Endothelial cell (in vitro differentiated cells): ENCODE data around the gene LRRC75A. TPM values are rescaled to one million over a fixed set of nuclear protein-coding genes. Genes with fewer than 3 reads are reported as not detected.
"Not testable (repeated sequence)": the region's sequence is repeated elsewhere in the genome, so short reads cannot be mapped to it uniquely, and the experiment has no call there.

Source experiments
- DNase-seq: peaks from one replicate; pipeline ENCODE4 v3.0.0; 2021; ENCODE audit warnings: low spot score
- H3K27ac Mint-ChIP-seq: one replicate; pipeline ENCODE4 v1.8.0; 2021; ENCODE audit warnings: mixed read lengths, inconsistent platforms; ENCODE audit not compliant: unreplicated experiment
- H3K27me3 Mint-ChIP-seq: one replicate; pipeline ENCODE4 v1.8.0; 2021; ENCODE audit warnings: mild to moderate bottlenecking, moderate library complexity, mixed read lengths, inconsistent platforms; ENCODE audit not compliant: unreplicated experiment
- H3K36me3 Mint-ChIP-seq: one replicate; pipeline ENCODE4 v1.8.0; 2021; ENCODE audit warnings: mild to moderate bottlenecking, low read depth, mixed read lengths, inconsistent platforms; ENCODE audit not compliant: unreplicated experiment
- H3K4me1 Mint-ChIP-seq: one replicate; pipeline ENCODE4 v1.8.0; 2021; ENCODE audit warnings: mild to moderate bottlenecking, mixed read lengths, inconsistent platforms; ENCODE audit not compliant: unreplicated experiment
- H3K4me3 Mint-ChIP-seq: one replicate; pipeline ENCODE4 v1.8.0; 2021; ENCODE audit warnings: mild to moderate bottlenecking, mixed read lengths, inconsistent platforms; ENCODE audit not compliant: unreplicated experiment
- H3K9me3 Mint-ChIP-seq: one replicate; pipeline ENCODE4 v1.8.0; 2021; ENCODE audit warnings: mixed read lengths, inconsistent platforms; ENCODE audit not compliant: unreplicated experiment
- CTCF ChIP-seq: fragments of 200-600 bp; sonication (generic); IDR thresholded peaks from one replicate; pipeline ENCODE4 v1.5.0; 2021; ENCODE audit warnings: antibody characterized with exemption; ENCODE audit not compliant: unreplicated experiment
- total RNA-seq: library from RNA; stranded (reverse); fragmentation: NEBNext Ultra II Directional; extraction: Animal tissue kit (Norgen Biotek cat#: 25700); gene quantifications from one replicate; pipeline ENCODE4 v1.2.1, GENCODE V29; 2021; ENCODE audit not compliant: unreplicated experiment

LRRC75A gene
- total RNA-seq, 1 donor from 2014 or later, result 0.95 TPM

GRCh38 chr17:16443511-16444257 lies 48.3 kb downstream of the LRRC75A start:
- TF ChIP-seq CTCF, result no peak
- Mint-ChIP-seq H3K27me3 (peaks cover 5% of the 10 kb centered on the region), H3K9me3 (no peaks in the 10 kb centered on the region), H3K27ac (no peak overlapping the region), H3K4me1 (peaks cover 21% of the 10 kb centered on the region), H3K36me3 (peaks cover 19% of the 10 kb centered on the region), H3K4me3 (no peak overlapping the region)
- no peak for DNase-seq

GRCh38 chr17:16442594-16443510 lies 49.1 kb downstream of the LRRC75A start:
- Mint-ChIP-seq H3K27me3 (peaks cover 13% of the 10 kb centered on the region), H3K4me3 (no peak overlapping the region), H3K9me3 (no peaks in the 10 kb centered on the region), H3K4me1 (peaks cover 28% of the 10 kb centered on the region), H3K27ac (no peak overlapping the region), H3K36me3 (peaks cover 20% of the 10 kb centered on the region)
- DNase-seq, result no peak
- no peak for TF ChIP-seq CTCF

DNA sequence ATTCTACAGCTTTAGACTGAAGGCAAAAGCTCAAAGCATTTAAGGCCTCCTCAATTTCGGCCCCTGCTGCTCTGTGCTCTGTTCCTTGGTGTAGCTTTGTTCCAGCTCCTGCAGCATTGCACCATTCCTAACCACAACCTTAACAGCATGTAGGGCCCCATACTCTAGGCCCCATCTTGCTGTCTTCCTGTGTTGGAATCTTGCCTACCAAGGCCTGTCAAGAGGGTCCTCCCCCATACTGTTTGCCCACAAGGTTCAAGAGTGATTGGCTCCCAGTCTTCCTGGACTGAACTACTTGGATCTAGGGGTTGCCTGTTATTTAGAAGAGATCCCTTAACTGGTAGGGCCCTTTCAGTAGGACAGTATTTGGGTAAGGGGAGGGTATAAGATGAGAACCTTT lies 49.9 kb downstream of the LRRC75A start:
- H3K36me3 Mint-ChIP-seq, result peaks cover 20% of the 10 kb centered on the region
- peaks cover 14% of the 10 kb centered on the region for H3K27me3 Mint-ChIP-seq
- no peak overlapping the region for H3K27ac Mint-ChIP-seq
- peaks cover 31% of the 10 kb centered on the region for H3K4me1 Mint-ChIP-seq
- TF ChIP-seq CTCF, result no peak
- no peaks in the 10 kb centered on the region for H3K9me3 Mint-ChIP-seq
- no peak for DNase-seq
- peak overlapping the region; percentile 59 for H3K4me3 Mint-ChIP-seq

- Mint-ChIP-seq H3K27me3 (peaks cover 14% of the 10 kb centered on the region), H3K9me3 (no peaks in the 10 kb centered on the region), H3K36me3 (peaks cover 18% of the 10 kb centered on the region), H3K27ac (no peak overlapping the region), H3K4me3 (peak overlapping the region; percentile 31), H3K4me1 (peaks cover 27% of the 10 kb centered on the region)
- TF ChIP-seq CTCF, result no peak
- DNase-seq, result no peak
These were observed 50.9 kb downstream of the LRRC75A start for GRCh38 chr17:16440901-16441629.

GRCh38 chr17:16440354-16440753 lies 51.6 kb downstream of the LRRC75A start:
- not testable (repeated sequence) for DNase-seq, H3K27ac Mint-ChIP-seq, H3K9me3 Mint-ChIP-seq
- H3K4me1 Mint-ChIP-seq, result peaks cover 26% of the 10 kb centered on the region
- peak overlapping the region; percentile 99 for H3K4me3 Mint-ChIP-seq
- peaks cover 17% of the 10 kb centered on the region for H3K27me3 Mint-ChIP-seq
- H3K36me3 Mint-ChIP-seq, result peaks cover 14% of the 10 kb centered on the region
